HG03280 (cell line): ENCODE results near the gene FNDC7.
"Not testable (repeated sequence)": the region's sequence is repeated elsewhere in the genome, so short reads cannot be mapped to it uniquely, and the experiment has no call there.

Experiments used
- ATAC-seq: cut with Tn5 transposase; IDR thresholded peaks from one replicate; pipeline ENCODE4 v1.9.1; 2021; ENCODE audit warnings: mild to moderate bottlenecking, moderate library complexity; ENCODE audit not compliant: unreplicated experiment

FNDC7 gene

GRCh38 chr1:108692724-108693655 is 19.7 kb upstream of the FNDC7 start:
- ATAC-seq: peak; percentile 51

GRCh38 chr1:108695535-108695934 is 17.2 kb upstream of the FNDC7 start:
- ATAC-seq: no peak

GRCh38 chr1:108699375-108700332 is 13.1 kb upstream of the FNDC7 start:
- no peak for ATAC-seq

GRCh38 chr1:108701176-108701849 is 11.4 kb upstream of the FNDC7 start:
- ATAC-seq: no peak

GRCh38 chr1:108702109-108702508 is 10.6 kb upstream of the FNDC7 start:
- not testable (repeated sequence) for ATAC-seq

- no peak for ATAC-seq
Observed at GRCh38 chr1:108703939-108704338, 8.8 kb upstream of the FNDC7 start.

GRCh38 chr1:108704496-108704895 is 8.2 kb upstream of the FNDC7 start:
- ATAC-seq: no peak

- ATAC-seq: no peak
Observed at GRCh38 chr1:108706643-108707042, 6.1 kb upstream of the FNDC7 start.

- ATAC-seq: no peak
Observed at GRCh38 chr1:108708691-108709660, 3.7 kb upstream of the FNDC7 start.

GRCh38 chr1:108715932-108716331 is 3.2 kb downstream of the FNDC7 start:
- no peak for ATAC-seq

- no peak for ATAC-seq
Observed at GRCh38 chr1:108716437-108717230, 3.9 kb downstream of the FNDC7 start.

- ATAC-seq: no peak
Observed at GRCh38 chr1:108717774-108718316, 5.1 kb downstream of the FNDC7 start.

GRCh38 chr1:108718927-108719655 is 6.4 kb downstream of the FNDC7 start:
- ATAC-seq: no peak

GRCh38 chr1:108719656-108720435 is 7.1 kb downstream of the FNDC7 start:
- ATAC-seq: no peak

- no peak for ATAC-seq
Observed at GRCh38 chr1:108722292-108722691, 9.6 kb downstream of the FNDC7 start.

GRCh38 chr1:108725906-108726305 is 13.2 kb downstream of the FNDC7 start:
- no peak for ATAC-seq

- ATAC-seq: no peak
Observed at GRCh38 chr1:108728327-108728923, 15.7 kb downstream of the FNDC7 start.
